ENCODE measurements around the gene SGK2.

- no peak for TF ChIP-seq CTCF (IDR thresholded peaks at IDR 0.05 in 4 of 5, conservative IDR thresholded peaks at IDR 0.05 in 1 of 5)
- no peak for TF ChIP-seq POLR2A (IDR thresholded peaks at IDR 0.05)
These were observed 8.7 kb downstream of the SGK2 start for GRCh38 chr20:43567477-43567876.
